ENCODE results near the gene CCR6. TPM values are rescaled to one million over a fixed set of nuclear protein-coding genes. Genes with fewer than 3 reads are reported as not detected.
"Not testable (repeated sequence)": the region's sequence is repeated elsewhere in the genome, so short reads cannot be mapped to it uniquely, and the experiment has no call there.

CCR6 gene
- total RNA-seq = not detected
- long read RNA-seq = 0 reads

DNA sequence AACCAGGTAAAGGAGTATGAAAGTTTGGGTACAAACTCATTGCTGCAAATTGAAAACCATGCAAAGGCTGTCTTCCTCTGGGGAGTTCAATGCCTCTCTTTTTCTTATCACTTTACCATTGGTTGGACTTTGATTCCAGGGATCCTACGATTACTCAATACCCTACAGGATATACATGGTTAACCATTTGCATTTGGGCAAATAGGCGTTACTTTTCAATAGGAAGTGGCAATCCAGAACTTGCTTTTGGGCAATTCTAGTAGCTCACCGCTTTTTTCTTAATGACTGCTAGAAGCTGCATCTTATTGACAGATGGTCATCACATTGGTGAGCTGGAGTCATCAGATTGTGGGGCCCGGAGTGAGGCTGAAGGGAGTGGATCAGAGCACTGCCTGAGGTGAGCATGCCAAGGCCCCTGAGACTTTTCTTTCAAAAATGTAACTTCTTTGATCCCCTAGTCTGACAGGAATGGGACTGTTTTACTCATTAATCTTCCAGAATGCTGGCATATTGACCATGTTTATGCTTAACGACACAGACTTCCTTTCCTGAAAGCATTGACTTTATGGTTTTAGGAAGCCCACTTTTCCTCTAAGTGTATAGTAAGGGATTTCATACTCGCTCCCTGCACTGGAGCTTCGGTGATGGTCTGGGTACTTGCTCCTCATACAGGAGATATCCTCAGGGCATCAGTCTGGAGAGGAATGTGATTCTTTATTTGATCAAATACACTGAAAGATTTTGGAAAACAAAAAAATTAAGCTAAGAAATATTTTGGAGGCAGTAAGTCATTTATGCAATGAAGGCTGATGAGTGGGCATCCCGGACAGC, at the start of gene CCR6:
CCR6 (plus strand) TSS at position 270 of the 831 bp plus-strand sequence. CDS start 13,039 bp downstream, outside the sequence.
- DNase-seq (no peak), ATAC-seq (no peak)
- intact Hi-C loops (cut with DNase I) = no loop called here

DNA sequence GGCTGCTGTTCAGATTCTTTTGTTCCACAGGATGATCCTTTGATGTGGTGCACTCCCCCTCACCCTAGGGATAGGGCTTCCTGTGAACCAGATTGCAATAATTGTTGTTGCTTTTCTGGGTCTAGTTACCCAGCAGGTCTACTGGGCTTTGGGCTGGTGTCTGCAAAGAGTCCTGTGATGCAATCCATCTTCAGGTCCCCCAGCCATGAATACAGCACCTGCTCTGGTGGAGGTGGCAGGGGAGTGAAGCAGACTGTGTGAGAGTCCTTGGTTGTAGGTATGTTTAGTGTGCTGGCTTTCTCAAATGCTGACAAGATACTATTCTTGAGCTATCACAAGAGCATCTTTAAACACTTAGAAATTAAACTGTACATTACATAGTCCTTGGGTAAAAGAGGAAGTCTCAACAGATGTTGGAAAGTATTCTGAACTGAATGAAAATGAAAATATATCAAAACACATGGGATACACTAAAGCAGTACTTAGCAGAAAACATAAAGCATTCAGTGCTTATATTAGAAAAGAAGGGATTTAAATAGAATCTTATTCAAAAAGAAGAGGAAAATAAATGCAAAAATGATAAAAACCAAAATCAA, 49.1 kb upstream of the CCR6 start:
- no peak for ATAC-seq
- no peak for DNase-seq
- intact Hi-C loops (cut with DNase I) = no loop called here

DNA sequence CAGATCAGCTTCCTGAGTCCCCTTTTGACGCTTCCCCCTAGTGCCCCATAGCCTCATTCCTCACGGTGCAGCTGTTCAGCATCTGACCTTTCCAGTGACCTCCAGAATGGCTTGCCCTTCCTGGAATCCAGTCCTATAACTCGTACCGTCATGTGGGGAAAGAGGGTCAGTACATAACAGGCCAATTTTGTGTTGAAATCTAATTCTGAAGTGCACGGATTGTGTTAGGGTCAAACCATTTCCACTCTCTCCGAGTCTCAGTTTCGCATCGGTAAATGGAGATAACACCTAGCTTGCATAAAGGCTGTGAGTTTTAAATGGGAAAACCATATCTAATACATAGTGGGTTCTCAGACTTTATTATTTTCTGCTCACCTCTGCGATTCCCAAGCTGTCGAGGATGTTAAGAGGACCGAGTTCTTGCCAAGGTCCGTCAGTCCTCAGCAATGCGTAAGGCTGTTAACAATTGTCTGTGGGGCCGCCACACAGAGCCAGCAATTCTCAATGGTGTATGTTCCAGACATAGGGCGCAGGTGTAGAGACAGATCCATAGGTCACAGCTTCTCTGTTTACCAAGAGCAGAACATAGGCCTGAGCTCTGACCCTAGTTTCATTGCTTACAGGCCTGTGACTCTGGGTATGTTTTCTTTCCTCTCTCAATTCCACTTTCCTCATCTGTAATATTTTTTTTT, 45.5 kb upstream of the CCR6 start:
- DNase-seq (no peak), ATAC-seq (no peak)
- intact Hi-C loops (cut with DNase I) = no loop called here

DNA sequence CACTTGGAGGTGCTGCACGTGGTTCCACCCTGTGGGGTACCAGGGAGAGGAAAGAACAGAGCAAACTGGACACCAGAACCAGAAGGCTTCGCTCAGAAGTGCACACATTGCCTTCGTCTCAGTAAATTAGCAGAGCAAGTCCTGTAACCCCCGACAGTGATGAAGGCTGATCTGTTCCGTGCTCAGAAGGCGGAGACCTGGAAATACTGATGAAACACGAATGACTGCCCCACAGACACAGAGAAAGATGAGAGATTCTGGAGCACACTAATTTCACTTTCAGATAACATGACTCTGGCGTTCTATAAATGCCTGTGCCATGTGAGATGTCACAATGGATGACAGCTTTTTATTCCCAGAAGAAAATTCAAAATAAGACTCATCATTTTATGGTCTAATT, 44.2 kb upstream of the CCR6 start:
- intact Hi-C loops (cut with DNase I) = no loop called here
- ATAC-seq = no peak

DNA sequence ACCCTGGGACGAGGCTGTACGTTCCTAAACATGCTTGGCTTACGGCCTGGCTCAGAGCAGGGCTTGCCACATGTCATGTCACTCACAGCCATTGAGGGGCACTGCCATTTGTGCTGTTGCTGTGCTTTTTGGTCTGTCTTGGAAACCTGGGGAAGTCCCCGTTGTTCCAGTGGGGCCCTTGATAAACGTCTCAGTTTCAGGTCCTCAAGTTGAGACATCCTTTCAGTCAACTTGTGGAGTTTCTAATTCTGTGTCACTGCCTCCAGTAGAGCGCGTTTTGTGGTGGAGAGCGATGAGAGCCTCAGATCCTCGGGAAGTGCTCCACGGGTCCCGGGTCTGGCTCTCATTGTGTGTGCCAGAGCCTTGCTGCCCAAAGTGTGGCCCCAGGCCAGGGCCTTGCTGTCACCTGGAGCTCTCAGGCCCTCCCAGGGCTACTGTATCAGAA, 43.0 kb upstream of the CCR6 start:
- no peak for ATAC-seq
- intact Hi-C loops (cut with DNase I) = no loop called here
- DNase-seq = no peak

More for the DNA sequence above, 44.2 kb upstream of the CCR6 start:
- no peak for DNase-seq

DNA sequence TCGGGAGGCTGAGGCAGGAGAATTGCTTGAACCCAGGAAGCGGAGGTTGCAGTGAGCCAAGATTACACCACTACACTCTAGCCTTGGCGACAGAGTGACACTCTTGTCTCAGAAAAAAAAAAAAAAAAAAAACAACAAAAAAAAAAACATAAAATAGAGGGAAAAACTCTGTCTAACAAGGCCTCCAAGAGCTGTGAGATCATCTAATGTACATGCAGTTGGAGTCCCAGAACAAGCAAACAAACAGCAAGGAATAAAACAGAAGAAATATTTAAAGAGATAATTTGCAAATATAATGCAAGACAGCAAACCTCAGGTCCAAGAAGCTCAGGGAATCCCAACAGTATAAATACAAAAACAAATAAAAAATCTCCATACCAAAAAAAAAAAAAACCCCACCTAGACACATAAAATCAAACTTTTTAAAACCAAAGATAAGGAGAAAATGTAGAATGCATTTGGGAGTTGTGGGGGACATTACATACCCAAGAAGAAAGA, 35.0 kb upstream of the CCR6 start:
- no peak for ATAC-seq

DNA sequence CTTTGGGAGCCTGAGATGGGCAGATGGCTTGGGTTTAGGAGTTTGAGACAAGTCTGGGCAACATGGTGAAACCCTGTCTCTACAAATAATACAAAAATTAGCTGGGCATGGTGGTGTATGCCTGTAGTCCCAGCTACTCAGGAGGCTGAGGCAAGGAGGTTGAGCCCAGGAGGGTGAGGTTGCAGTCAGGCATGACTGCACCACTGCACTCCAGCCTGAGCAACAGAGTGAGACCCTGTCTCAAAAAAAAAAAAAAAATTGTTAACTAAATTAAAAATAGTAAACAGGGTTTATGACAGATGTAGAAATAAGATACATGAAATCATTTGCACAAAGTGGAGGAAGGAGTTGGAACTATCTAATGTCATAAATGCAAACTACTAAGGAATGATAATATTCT, 34.2 kb upstream of the CCR6 start:
- ATAC-seq; DNase-seq; intact Hi-C loops (cut with DNase I): not testable (repeated sequence)

More for the DNA sequence above, 35.0 kb upstream of the CCR6 start:
- no peak for DNase-seq
- intact Hi-C loops (cut with DNase I) = no loop called here

DNA sequence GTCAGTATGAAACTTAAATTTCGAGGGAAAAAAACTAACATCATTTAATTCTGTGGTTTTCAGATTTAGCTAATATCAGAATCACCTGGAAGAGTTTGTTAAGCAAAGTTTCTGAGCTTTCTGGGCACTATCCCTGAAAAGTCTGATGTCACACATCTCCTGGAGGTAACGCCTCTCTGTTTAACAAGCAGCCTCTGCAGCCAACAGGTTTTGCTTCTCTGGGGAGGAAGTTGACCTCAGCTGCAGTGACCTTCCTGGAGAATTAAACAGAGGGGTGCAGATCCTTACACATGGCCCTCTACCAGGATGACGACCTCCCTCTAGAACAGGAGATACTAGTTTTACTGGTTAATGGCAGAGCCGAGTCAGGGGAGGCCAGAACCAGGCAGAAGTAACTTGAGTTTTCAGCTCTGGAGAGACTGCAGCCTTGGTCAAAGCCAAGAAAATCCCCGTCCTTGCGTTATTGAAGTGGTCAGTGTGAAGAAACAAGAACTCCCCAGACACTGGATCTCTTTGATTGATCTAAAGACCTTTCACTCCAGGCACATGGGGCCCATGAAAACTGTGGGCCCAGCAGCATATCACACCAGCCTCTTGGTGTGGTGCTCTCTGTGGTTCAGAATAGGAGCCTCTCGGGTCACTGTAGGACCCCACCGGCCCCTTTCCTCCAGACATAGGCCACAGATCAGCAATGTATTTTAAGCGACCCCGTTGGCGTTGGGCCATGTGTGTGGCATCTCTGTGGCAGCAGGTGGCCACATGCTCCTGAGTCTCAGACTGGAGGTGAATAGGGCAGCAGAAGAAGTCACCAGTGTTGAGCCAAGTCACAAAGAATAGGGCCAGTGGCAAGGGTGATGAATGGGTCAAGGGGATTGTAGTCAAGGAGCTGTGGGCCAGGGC, 33.4 kb upstream of the CCR6 start:
- intact Hi-C loops (cut with DNase I) = no loop called here
- DNase-seq (no peak), ATAC-seq (no peak)

DNA sequence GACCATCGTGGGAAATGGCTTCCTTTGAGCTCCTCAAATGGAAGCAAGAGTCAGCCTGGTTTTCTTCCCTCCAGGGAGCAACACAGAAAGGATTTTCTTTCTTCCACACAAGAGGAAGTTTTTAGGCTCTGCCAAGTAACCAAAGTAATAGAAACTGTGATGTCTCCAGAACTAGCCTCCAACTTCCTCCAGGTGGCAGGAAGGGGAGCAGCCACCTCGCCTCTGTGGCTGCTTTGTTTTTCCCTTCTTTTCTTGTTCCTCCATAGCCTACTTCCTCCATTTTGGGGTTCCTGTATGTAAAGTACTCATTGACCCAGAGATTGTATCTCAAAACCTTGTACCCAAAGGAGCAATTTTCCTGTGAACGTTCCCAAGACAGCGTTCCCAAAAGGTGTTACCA, 32.7 kb upstream of the CCR6 start:
- ATAC-seq (peak in 1 of 2 donors; percentile 26), DNase-seq (no peak)
- intact Hi-C loops (cut with DNase I) = no loop called here

DNA sequence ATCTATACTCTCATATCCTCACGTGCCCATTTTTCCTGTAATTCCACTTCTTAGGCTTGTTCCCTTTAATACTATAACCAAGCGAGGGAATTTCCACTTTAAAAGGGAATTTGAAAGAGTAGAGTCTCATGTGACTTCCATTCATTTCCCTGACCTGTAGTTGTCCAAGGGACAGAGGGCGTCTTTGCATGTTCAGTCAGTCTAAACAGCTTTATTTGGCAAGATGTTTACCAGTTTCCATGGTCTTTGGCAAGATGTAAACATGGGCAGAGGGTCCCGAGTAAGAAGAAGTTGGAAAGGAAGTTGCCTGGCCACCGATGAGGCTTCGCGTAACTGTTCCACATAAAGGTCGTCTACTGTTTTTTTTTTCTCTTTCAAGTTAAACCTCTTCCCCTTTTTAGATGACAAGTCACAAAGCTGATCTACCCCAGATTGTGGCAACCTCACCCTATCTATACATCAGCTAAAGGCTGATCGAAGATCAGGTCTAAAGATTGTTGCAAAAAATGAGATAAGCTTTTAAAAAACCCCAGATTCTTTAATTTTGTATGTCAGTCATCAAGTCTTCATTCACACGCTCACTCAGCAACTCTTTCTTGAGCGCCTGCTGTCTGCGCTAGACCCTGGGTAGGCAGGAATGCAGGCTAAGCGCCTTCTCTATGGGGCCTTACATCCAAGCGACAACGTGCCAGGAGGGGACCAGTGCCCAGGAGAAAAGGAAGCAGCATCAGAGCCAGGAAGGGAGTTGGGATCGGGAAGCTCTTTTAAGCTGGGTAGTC, 31.7 kb upstream of the CCR6 start:
- no peak for DNase-seq
- ATAC-seq = peak in 1 of 2 donors; percentile 15
- intact Hi-C loops (cut with DNase I) = no loop called here

DNA sequence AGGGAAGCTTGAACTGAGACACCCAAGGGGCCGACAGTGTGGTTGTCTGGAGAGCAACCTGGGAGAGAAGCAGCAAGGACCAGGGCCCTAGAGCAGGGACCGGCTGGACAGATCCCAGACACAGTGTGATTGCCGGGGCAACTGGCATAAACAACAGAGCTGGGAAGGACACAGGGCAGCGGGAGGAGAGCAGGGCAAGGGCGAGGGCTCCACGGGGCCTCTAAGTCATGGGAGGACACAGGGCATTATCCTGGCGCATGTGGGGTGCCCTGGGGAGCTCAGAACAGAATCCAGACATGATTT, 31.1 kb upstream of the CCR6 start:
- intact Hi-C loops (cut with DNase I) = no loop called here
- peak in 1 of 2 donors; percentile 27 for ATAC-seq
- DNase-seq = no peak

DNA sequence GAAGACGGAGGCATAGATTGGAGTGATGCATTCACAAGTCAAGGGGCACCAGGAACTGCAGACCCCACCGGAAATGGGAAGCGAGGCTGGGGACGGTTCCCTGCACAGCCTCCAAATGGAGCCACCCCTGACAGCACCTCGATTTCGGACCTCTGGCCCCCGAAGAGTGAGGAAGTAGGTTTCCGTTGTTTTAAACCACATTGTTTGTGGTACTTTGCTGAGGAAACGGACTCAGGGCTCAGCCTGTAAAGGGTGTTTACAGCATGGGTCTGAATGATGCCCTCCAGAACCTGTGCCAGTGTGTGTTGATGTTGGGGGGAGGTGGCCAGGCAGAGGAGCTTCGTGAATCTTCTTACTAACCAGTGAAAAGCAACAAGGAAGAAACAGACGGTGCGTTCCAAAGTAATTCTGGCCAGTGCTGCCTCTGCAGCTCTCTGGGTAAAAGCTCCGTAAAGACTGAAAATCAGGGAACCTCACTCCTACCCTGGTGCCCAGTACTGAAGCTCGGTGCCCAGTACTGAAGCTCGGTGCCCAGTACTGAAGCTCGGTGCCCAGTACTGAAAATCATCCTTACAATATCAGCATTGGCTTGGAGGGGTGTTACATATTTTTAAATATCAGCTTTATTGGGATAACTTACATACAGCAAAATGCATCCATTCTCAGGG, 30.1 kb upstream of the CCR6 start:
- ATAC-seq = no peak
- intact Hi-C loops (cut with DNase I) = no loop called here
- DNase-seq = no peak

DNA sequence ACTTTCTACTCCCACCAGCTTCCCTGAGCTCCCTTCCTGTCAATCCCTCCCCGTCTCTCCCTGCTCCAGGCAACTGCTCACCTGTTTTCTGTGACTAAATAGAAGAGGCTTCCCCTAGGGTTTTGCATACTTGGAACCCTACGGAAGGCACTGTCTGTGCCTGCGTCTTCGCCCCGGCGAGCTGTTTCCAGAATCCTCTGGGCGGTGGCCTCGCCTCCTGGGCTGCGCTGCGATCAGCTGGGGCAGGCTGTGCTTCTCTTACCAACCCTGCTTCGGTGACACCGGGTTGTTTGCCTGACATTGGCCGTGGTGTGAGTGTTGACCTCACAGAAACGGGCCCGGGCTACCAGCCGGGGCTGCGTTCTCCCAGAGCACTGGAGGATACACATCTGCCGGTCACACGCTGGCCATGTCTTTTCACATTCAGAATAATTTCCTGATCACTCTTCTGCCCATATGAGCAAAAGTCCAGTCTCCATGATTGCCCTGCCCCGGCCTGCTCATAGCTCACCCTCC, 29.4 kb upstream of the CCR6 start:
- ATAC-seq (no peak), DNase-seq (no peak)
- intact Hi-C loops (cut with DNase I) = no loop called here

DNA sequence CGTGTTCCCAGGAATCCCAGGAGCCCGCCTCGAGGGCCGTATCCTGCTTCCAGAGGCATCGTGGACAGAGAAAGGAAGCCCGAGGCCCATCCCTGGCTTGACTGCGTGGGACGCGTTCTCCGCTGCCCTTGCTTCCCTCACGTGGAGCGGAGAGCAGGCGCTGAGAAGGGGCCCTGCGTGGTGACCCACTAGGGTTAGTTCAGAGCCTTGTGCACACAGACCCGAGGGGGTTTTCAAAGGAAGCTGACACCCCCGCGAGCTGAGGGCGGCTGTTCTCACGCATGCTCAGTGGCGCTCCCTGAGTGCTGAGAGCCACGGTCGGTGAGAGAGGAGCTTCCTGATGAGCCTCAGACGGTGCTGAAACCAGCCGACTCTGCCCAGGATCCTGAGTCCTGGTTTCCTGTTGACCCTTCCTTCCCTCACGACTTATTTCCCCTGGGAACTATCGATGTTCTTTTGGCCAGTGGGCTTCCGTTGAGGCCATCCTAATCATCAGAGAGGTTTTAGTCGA, 28.9 kb upstream of the CCR6 start:
- ATAC-seq (peak; percentile 31 to 70), DNase-seq (no peak)
- intact Hi-C loops (cut with DNase I) = no loop called here

DNA sequence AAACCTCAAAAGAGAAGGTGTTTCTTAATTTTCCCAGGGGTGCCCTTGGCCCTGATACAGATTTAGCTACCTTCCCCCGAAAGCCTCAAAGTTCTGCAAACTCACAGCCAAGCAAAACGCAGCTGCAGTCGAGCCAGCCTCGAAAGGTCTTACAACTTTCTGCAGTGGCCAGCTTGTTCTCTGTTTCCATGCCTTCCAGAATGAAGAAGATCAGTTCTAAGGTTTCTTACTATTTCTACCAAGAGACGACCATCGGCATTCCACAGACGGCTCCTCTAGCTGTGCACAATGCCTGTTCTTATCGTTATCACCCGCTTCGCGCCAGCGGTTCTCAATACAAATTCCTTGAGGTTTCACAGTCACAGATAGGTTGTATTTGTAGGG, 28.5 kb upstream of the CCR6 start:
- ATAC-seq = no peak
- no peak for DNase-seq
- intact Hi-C loops (cut with DNase I) = no loop called here

DNA sequence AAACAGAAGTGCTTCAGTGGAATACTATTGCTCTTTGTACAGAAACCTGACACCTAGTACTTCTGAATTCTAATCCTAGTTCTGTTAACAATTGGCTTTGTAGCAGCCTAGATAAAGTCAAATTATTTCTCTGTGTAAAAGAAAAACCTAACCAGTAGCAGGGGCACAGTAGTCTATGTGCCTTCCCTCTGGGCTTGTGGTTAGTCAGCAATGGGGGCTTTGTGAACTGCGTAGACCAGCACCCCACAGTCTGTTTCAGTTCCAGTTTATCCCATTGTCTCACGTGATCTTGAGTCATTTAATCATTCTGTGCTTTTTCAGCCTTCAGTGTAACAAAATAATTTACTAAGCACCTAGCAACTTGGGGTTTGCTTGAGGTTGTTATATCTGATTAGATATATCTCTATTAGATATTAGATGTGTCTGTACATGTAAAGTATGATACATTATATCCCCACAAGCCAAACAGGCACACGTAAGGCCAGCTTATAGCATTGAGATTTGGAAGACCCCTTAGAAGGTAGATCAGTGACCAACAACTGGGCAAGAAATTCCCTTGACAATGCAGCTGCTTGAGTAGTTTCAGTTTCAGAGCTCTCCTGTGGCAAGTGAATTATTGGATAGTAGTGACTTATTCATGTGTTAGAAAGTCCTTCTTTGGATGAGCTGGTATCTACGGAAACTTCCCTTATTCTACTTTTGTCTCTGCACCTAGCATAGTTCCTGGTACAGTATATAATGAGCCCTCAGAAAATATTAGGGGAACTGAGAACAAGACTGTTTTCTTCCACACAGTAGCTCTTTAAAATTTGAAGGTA, 27.9 kb upstream of the CCR6 start:
- DNase-seq (no peak), ATAC-seq (no peak)
- intact Hi-C loops (cut with DNase I) = no loop called here

DNA sequence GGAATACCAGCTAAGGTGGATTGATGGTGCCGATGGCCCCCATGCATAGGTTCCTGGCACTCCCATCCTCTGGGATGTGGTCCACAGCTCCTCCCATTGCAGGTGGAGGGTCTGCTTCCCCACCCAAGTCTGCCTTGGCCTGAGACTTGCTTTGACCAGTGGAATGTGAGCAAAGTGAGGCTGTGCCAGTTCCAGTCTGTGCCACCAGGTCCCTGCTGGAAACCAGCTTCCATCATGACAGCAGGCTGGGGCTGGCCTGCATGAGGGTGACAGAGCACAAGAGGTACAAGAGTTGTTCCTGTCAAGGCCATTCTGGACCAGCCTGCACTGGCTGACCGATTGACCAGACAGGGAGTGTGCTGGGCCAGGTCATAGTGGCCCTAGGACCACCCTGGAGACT, 27.0 kb upstream of the CCR6 start:
- DNase-seq (no peak), ATAC-seq (no peak)
- intact Hi-C loops (cut with DNase I) = no loop called here

Data from left cardiac atrium (tissue), 4 donors.